Activated naive CD8-positive, alpha-beta T cell treated with anti-CD3 and anti-CD28 coated beads for 36 hours (primary cell): Measurements from ENCODE around the gene PTPN7. TPM values are rescaled to one million over a fixed set of nuclear protein-coding genes. Genes with fewer than 3 reads are reported as not detected.
"Not testable (repeated sequence)": the region's sequence is repeated elsewhere in the genome, so short reads cannot be mapped to it uniquely, and the experiment has no call there.

ENCODE experiments used
- DNase-seq: peaks from one replicate; pipeline ENCODE4 v3.0.0; 2021
- H3K27ac Mint-ChIP-seq: one replicate; pipeline ENCODE4 v1.8.0; 2022; ENCODE audit warnings: mild to moderate bottlenecking, moderate library complexity, mixed read lengths
- H3K27me3 Mint-ChIP-seq: one replicate; pipeline ENCODE4 v1.8.0; 2022; ENCODE audit warnings: mild to moderate bottlenecking, mixed read lengths
- H3K36me3 Mint-ChIP-seq: one replicate; pipeline ENCODE4 v1.8.0; 2021; ENCODE audit warnings: mild to moderate bottlenecking, mixed read lengths
- H3K4me1 Mint-ChIP-seq: one replicate; pipeline ENCODE4 v1.8.0; 2021; ENCODE audit warnings: mixed read lengths
- H3K4me3 Mint-ChIP-seq: one replicate; pipeline ENCODE4 v1.8.0; 2022; ENCODE audit warnings: mild to moderate bottlenecking, moderate library complexity, mixed read lengths
- H3K9me3 Mint-ChIP-seq: one replicate; pipeline ENCODE4 v1.8.0; 2022; ENCODE audit warnings: mixed read lengths
- total RNA-seq, 2 experiments: library from RNA; stranded (reverse); gene quantifications; one replicate each; pipeline ENCODE4 v1.2.3, GENCODE V29; 2021

Gene PTPN7
- total RNA-seq, 2 experiments from 2014 or later = 317 to 329 TPM

DNA sequence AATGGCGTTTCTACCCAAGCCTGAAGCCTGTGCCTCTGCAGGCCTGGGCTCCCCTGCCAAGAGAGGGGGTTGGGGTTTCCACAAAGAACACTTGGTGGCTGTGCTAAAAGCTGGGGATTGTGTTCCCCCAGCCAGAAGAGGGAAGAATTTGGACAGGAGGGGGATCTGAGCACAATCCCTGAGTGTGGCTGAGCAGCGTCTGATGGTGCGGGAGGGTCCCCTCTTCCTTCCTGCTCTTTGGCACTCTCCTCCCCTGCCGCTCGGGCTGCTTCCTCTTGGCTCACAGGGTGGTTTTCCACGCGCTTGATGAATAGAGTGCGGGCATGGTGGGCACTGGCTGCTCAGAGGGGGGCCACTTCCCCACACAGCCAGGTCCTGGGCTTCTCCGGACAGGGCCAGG is 34.0 kb downstream of the PTPN7 start:
- H3K4me1 Mint-ChIP-seq = no peaks in the 10 kb centered on the region
- H3K9me3 Mint-ChIP-seq = no peaks in the 10 kb centered on the region
- no peak overlapping the region for H3K27ac Mint-ChIP-seq
- H3K27me3 Mint-ChIP-seq = no peaks in the 10 kb centered on the region
- no peak for DNase-seq
- H3K36me3 Mint-ChIP-seq = no peaks in the 10 kb centered on the region
- no peak overlapping the region for H3K4me3 Mint-ChIP-seq

GRCh38 chr1:202125611-202126010 is 34.8 kb downstream of the PTPN7 start:
- Mint-ChIP-seq H3K27me3 (peaks cover 3% of the 10 kb centered on the region), H3K4me3 (no peak overlapping the region), H3K27ac (no peak overlapping the region), H3K4me1 (no peaks in the 10 kb centered on the region), H3K36me3 (no peaks in the 10 kb centered on the region), H3K9me3 (no peaks in the 10 kb centered on the region)
- DNase-seq = no peak

DNA sequence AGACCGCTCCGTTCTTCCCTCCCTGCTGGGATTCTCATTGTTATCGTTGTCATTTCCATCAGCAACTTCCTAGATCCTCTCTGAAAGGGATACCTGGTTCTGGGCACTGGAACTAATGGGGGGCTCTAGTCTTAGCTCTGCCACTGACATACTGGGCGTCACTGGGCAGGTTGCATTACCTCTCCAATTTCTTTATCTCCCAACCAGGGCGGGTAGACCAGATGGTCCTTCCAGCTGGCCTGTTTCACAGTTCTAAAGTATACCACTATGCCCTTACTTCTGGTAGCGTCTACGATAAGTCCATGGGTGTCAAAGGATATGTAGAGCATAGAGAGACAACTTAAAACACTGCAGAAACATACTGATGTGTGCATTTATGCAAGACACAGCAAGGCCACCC is 36.3 kb downstream of the PTPN7 start:
- H3K9me3 Mint-ChIP-seq = no peaks in the 10 kb centered on the region
- no peaks in the 10 kb centered on the region for H3K36me3 Mint-ChIP-seq
- H3K4me3 Mint-ChIP-seq = no peak overlapping the region
- H3K27me3 Mint-ChIP-seq = peaks cover 3% of the 10 kb centered on the region
- DNase-seq = no peak
- no peaks in the 10 kb centered on the region for H3K4me1 Mint-ChIP-seq
- no peak overlapping the region for H3K27ac Mint-ChIP-seq

DNA sequence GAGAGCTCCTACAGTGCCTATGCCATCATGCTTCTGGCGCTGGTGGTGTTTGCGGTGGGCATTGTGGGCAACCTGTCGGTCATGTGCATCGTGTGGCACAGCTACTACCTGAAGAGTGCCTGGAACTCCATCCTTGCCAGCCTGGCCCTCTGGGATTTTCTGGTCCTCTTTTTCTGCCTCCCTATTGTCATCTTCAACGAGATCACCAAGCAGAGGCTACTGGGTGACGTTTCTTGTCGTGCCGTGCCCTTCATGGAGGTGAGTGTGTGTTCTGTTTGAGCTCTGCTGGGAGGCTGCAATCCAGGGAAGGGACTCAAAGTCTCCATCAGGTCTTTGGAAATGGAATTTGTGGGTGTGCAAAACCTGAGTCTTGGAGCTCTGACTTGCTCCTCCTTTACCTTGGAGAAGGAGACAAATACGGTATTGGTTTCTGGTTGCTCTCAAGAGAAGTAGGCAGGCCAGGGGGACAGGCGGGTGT is 37.0 kb downstream of the PTPN7 start:
- DNase-seq = no peak
- H3K27me3 Mint-ChIP-seq = peaks cover 3% of the 10 kb centered on the region
- H3K4me3 Mint-ChIP-seq = no peak overlapping the region
- H3K27ac Mint-ChIP-seq = no peak overlapping the region
- no peaks in the 10 kb centered on the region for H3K36me3 Mint-ChIP-seq
- H3K9me3 Mint-ChIP-seq = no peaks in the 10 kb centered on the region
- no peaks in the 10 kb centered on the region for H3K4me1 Mint-ChIP-seq

- Mint-ChIP-seq H3K36me3 (no peaks in the 10 kb centered on the region), H3K27me3 (peaks cover 3% of the 10 kb centered on the region), H3K4me1 (no peaks in the 10 kb centered on the region), H3K4me3 (no peak within 1 kb of the TSS), H3K27ac (no peak within 1 kb of the TSS), H3K9me3 (no peaks in the 10 kb centered on the region)
- DNase-seq = no peak
These were observed 37.6 kb downstream of the PTPN7 start, which contains the start of gene GPR37L1 for GRCh38 chr1:202122639-202123335. Gene GPR37L1 (plus strand): TSS chr1:202122917. CDS start chr1:202122964, 47 bp downstream.

GRCh38 chr1:202121006-202121405 is 39.4 kb downstream of the PTPN7 start:
- Mint-ChIP-seq H3K9me3 (no peaks in the 10 kb centered on the region), H3K4me3 (no peak overlapping the region)

DNA sequence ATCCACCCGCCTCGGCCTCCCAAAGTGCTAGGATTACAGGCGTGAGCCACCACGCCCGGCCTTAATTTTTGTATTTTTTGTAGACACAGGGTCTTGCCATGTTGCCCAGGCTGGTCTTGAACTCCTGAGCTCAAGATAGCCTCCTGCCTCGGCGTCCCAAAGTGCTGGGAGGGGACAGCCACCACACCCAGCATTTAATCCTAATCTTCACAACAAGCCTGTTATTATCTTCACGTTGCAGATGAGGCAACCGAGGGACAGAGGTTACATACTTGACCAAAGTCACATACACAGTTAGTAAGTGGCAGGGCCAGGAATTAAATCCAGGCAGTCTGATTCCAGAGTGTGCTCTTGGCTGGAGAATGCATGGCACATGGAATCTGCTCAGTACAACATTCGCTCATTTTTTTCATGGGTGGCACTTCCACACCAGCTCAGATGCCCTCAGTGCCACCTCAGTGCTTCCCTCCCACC is 42.5 kb downstream of the PTPN7 start:
- no peak for DNase-seq
- Mint-ChIP-seq H3K27ac (no peak overlapping the region), H3K9me3 (no peaks in the 10 kb centered on the region), H3K4me3 (no peak overlapping the region), H3K27me3 (peaks cover 3% of the 10 kb centered on the region), H3K36me3 (no peaks in the 10 kb centered on the region), H3K4me1 (no peaks in the 10 kb centered on the region)

More at GRCh38 chr1:202121006-202121405, 39.4 kb downstream of the PTPN7 start:
- no peak for DNase-seq
- Mint-ChIP-seq H3K27ac (no peak overlapping the region), H3K4me1 (no peaks in the 10 kb centered on the region), H3K36me3 (no peaks in the 10 kb centered on the region), H3K27me3 (peaks cover 3% of the 10 kb centered on the region)

DNA sequence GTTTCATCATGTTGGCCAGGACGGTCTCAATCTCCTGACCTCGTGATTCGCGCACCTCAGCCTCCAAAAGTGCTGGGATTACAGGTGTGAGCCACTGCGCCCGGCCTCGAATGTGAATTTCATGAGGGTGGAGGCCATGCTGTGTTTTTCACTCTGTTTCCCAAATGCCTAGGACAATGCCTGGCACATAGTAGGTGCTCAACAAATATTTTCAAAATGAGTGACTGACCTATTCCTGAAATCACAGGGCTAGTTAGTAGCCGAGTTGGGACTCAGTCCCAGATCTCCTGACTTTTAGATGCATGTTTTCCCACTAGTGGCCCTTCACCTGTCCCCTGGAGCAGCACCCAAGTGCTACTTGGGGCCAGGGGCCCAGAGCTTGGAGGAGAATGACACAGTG is 44.1 kb downstream of the PTPN7 start:
- no peak for DNase-seq
- H3K4me3 Mint-ChIP-seq = no peak overlapping the region
- H3K36me3 Mint-ChIP-seq = no peaks in the 10 kb centered on the region
- no peaks in the 10 kb centered on the region for H3K9me3 Mint-ChIP-seq
- no peak overlapping the region for H3K27ac Mint-ChIP-seq
- no peaks in the 10 kb centered on the region for H3K4me1 Mint-ChIP-seq
- peaks cover 2% of the 10 kb centered on the region for H3K27me3 Mint-ChIP-seq

DNA sequence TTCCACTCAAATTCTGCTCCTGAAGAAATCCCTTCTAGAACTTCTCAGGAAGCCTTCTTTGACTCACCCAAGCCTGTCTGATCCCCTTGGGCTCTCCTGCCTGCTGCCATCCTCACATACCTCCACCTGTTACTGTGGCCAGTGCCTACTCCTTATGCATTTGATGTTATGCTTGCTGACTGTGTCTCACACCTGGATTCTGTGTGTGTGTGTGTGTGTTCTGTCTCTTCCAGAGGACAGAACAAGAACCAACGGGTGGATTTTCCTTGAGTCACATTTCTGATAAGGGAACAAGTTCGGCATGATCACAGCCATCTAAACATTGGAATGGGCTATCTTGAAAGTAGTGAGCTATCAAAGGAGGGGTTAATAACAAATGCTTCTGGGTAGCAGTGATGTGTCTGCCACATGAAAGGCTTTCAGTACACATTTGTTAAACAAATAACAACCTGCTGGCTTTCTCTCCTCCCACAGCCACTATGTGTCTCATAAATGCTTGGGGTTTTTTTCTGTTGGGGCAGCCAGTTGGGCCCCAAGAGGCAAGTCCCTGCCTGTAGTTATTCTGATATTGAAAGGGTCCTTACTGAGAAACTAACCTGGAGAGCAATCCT is 46.6 kb downstream of the PTPN7 start:
- no peaks in the 10 kb centered on the region for H3K4me1 Mint-ChIP-seq
- no peak overlapping the region for H3K27ac Mint-ChIP-seq
- H3K4me3 Mint-ChIP-seq = no peak overlapping the region
- no peaks in the 10 kb centered on the region for H3K36me3 Mint-ChIP-seq
- H3K27me3 Mint-ChIP-seq = no peaks in the 10 kb centered on the region
- no peak for DNase-seq
- H3K9me3 Mint-ChIP-seq = no peaks in the 10 kb centered on the region

DNA sequence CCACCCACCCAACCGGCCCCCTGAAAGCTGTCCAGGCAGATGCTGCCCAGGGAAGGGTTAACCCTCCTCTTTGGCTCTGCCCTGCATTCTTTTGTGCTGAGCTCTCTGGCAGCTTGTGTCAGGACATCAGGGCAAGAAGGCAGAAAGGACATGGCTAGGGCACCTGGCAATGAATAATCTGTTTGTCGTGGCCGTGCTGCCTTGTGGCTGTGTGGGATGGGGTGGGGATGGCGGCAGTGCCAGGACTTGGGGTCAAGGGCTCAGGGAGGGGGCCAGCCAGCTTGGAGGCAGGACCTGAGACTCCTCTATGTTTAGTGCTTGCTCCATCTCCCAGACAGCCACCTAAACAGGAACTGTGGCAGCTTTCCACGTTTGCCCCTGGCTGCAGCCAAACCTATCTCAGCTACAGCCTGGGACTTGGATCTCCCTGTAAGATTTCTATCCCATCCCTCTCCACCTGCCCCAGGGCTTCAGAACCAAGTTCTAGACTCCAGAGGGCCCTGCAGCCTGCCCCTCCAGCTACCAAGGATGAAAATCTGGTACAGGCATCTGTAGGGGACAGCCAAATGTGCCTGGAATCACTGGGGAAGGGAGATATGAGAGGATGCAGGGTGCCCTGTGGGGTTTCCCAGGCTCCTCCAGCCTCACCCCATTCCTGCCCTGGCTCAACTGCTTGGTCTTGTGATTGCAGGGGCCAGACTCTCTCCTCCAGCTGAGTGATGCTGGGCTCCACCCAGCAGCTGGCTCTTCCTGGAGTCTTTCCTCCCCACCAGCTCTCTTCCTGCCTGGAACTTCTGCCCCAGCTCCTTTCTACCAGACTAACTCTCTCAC is 47.3 kb downstream of the PTPN7 start:
- H3K4me1 Mint-ChIP-seq = no peaks in the 10 kb centered on the region
- H3K9me3 Mint-ChIP-seq = no peaks in the 10 kb centered on the region
- no peaks in the 10 kb centered on the region for H3K27me3 Mint-ChIP-seq
- H3K4me3 Mint-ChIP-seq = no peak overlapping the region
- no peak for DNase-seq
- no peaks in the 10 kb centered on the region for H3K36me3 Mint-ChIP-seq
- H3K27ac Mint-ChIP-seq = no peak overlapping the region

DNA sequence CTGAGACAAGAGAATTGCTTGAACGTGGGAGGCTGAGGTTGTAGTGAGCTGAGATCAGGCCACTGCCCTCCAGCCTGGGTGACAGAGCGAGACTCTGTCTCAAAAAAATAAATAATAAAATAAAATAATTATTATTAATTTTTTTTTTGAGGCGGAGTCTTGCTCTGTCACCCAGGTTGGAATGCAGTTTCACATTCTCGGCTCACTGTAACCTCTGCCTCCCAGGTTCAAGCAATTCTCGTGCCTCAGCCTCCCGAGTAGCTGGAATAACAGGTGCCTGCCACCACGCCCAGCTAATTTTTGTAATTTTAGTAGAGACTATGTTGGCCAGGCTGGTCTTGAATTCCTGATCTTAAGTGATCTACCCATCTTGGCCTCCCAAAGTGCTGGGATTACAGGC is 48.8 kb downstream of the PTPN7 start:
- not testable (repeated sequence) for H3K27ac Mint-ChIP-seq, H3K27me3 Mint-ChIP-seq, H3K4me3 Mint-ChIP-seq

GRCh38 chr1:202110977-202111376 is 49.4 kb downstream of the PTPN7 start:
- H3K4me1 Mint-ChIP-seq = no peaks in the 10 kb centered on the region
- DNase-seq = no peak
- no peaks in the 10 kb centered on the region for H3K36me3 Mint-ChIP-seq
- H3K9me3 Mint-ChIP-seq = no peaks in the 10 kb centered on the region
- H3K4me3 Mint-ChIP-seq = no peak overlapping the region
- no peaks in the 10 kb centered on the region for H3K27me3 Mint-ChIP-seq
- no peak overlapping the region for H3K27ac Mint-ChIP-seq

More for the DNA sequence above, 48.8 kb downstream of the PTPN7 start:
- not testable (repeated sequence) for DNase-seq, H3K9me3 Mint-ChIP-seq, H3K4me1 Mint-ChIP-seq, H3K36me3 Mint-ChIP-seq

GRCh38 chr1:202107801-202108731 is 52.3 kb downstream of the PTPN7 start:
- Mint-ChIP-seq H3K9me3 (no peaks in the 10 kb centered on the region), H3K27ac (no peak overlapping the region), H3K27me3 (no peaks in the 10 kb centered on the region), H3K36me3 (no peaks in the 10 kb centered on the region), H3K4me3 (no peak overlapping the region), H3K4me1 (no peaks in the 10 kb centered on the region)
- DNase-seq = no peak

DNA sequence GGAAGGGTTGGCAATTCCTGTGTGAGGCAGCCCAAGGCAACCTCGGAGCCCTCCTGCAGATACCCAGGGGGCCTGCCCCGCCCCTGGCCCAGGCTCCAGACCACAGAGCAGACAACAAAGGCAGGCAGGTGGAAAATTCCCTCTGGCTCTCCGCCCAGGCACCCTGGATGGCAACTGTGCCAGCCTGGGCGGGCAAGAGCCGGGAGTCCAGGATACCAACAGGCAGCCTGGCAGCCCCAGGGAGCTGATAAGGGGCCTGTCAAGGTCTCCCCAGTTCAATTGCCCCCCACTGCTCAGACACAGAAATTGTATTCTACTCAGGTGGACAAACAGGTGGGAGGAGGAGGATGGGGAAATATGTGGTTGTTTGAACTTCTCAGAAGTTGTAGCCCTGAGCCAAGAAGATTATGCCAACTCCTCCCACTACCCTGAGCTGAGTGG is 53.1 kb downstream of the PTPN7 start:
- Mint-ChIP-seq H3K27me3 (no peaks in the 10 kb centered on the region), H3K36me3 (no peaks in the 10 kb centered on the region), H3K9me3 (no peaks in the 10 kb centered on the region), H3K4me1 (no peaks in the 10 kb centered on the region), H3K4me3 (no peak overlapping the region), H3K27ac (no peak overlapping the region)
- DNase-seq = no peak
